GM12874 (cell line): ENCODE data around the gene SH3BGRL2.

Experiments used
- TF ChIP-seq, protein P1 (sequence below): IDR thresholded peaks from 2 replicates; pipeline ENCODE4 v1.5.1; 2011; ENCODE audit warnings: low read depth, mild to moderate bottlenecking, control low read depth, low read length, moderate library complexity; ENCODE audit not compliant: insufficient read depth

The SH3BGRL2 gene

DNA sequence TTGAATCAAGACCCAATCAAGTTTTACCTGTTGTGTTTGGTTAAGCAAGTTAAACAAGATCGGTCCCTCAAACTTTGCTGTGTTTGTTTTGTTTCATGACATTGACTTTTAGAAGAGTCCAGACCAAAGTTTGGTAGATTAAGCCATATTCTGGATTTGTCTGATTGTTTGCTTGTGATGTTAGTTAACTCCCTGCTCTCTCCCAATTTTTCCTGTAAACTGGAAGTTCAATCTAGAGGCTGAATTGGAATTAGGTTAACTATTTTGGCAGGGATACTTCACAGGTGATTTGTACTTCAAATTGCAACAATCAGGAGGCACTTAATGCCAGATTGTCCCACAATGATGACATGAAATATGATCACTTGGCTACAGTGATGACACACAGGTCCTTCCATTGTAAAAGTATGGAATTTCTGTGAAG, 13.6 kb upstream of the SH3BGRL2 start:
- TF ChIP-seq, protein P1, sequence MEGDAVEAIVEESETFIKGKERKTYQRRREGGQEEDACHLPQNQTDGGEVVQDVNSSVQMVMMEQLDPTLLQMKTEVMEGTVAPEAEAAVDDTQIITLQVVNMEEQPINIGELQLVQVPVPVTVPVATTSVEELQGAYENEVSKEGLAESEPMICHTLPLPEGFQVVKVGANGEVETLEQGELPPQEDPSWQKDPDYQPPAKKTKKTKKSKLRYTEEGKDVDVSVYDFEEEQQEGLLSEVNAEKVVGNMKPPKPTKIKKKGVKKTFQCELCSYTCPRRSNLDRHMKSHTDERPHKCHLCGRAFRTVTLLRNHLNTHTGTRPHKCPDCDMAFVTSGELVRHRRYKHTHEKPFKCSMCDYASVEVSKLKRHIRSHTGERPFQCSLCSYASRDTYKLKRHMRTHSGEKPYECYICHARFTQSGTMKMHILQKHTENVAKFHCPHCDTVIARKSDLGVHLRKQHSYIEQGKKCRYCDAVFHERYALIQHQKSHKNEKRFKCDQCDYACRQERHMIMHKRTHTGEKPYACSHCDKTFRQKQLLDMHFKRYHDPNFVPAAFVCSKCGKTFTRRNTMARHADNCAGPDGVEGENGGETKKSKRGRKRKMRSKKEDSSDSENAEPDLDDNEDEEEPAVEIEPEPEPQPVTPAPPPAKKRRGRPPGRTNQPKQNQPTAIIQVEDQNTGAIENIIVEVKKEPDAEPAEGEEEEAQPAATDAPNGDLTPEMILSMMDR = no peak

DNA sequence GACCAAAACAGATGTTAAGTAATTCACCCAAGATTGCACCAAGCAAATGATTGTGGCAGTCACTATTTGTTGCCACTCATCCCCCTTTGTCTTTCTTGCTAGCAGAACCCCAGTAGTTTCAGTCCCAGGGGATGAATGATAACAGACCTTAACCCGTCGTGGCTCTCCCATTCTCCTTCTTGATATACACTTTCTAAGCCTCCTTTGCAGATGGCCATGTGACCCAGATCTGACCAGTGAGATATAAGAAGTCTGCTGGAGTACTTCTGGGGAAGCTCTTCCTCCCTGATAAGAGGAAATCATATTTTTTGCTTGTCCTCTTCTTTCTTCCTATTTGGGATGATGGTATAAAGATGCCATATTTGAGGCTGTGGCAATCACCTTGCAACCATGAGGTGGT, 9.6 kb upstream of the SH3BGRL2 start:
- TF ChIP-seq, protein P1 = no peak

DNA sequence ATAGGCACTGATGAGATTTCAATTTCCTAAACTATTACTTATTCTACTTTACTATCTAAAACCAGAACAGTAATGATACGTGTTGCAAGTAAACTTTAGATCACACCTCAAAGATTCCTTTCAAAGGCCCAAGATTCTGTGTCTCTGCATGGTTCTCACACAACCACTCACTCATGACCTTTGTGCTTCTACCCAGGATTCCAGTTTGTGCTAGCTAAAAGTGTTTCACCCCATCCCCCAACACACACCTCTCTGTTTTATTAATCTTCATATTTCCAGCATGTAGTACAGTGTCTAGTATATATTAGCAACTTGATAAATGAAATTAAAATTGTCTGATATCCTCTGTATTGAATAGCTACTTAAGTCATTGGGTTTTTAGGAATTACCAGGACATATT, 8.8 kb upstream of the SH3BGRL2 start:
- TF ChIP-seq, protein P1 = no peak

DNA sequence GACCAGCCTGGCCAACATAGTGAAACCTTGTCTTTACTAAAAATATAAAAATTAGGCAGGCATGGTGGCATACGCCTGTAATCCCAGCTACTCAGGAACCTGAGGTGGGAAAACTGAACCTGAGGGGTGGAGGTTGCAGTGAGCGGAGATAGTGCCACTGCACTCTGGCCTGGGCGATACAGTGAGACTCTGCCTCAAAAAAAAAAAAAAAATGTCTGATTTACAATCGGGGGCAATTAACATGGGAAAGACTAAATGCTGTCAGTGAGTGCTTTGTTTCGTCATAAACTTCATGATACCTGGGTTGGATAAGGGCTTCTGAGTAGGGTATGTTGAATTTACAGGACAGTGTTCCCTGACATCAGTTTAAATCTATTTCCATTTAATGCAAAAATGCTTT, 8.0 kb upstream of the SH3BGRL2 start:
- TF ChIP-seq, protein P1 = no peak

DNA sequence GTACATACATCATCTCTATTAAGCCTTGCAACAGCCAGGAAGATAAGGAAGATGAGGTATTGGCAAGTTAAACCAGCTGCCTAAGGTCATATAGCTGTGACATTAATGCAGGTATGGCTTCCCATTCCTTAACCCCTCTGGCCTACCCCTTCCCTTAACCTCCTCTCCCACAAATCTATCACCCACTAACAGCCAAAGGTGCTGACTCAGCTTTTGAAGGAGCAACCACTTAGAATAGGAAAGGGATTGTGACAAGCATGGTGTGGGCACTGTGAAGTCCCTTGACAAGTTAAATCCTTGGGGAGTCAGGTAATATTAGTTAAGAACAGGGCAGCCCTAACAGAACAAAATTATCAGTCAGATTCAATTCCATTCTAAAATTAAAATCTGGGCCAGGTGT, 5.4 kb upstream of the SH3BGRL2 start:
- TF ChIP-seq, protein P1 = no peak

DNA sequence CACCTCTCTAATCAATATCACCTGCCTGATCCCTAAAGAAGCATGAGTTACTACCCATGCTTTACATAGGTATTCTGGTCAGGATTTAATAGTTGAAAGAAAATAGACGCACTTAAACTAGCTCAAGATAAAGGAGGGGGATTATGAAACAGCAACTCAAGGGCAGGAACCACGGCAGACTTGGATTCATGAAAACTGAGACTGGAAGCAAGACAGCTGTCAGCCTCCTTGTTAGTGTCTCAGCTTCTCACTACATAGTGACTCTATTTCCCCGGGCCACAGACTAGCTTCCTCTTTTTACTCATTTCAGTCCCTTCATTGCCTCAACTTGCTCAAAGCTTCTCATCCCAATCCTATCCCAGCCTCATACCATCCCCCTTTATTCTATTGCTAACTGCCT, 4.3 kb upstream of the SH3BGRL2 start:
- TF ChIP-seq, protein P1 = no peak

DNA sequence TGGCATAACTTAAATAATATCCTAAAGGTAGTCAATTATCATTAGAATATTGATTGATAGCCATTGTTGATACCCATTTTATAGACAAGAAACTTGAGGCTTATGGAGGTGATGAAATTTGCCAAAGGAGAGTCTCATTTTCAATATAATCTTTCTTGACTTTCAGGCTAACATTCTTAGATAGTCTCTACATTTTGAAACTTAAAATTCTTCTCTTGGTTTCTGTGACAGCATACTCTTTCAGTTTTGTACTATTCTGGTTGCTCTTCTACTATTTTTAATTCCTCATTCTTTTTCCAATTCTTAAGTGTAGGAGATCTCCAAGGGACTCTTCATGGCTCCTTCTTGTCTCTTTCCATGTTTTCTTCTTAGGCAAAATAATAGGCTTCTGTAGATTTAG, 3.7 kb upstream of the SH3BGRL2 start:
- TF ChIP-seq, protein P1 = no peak

DNA sequence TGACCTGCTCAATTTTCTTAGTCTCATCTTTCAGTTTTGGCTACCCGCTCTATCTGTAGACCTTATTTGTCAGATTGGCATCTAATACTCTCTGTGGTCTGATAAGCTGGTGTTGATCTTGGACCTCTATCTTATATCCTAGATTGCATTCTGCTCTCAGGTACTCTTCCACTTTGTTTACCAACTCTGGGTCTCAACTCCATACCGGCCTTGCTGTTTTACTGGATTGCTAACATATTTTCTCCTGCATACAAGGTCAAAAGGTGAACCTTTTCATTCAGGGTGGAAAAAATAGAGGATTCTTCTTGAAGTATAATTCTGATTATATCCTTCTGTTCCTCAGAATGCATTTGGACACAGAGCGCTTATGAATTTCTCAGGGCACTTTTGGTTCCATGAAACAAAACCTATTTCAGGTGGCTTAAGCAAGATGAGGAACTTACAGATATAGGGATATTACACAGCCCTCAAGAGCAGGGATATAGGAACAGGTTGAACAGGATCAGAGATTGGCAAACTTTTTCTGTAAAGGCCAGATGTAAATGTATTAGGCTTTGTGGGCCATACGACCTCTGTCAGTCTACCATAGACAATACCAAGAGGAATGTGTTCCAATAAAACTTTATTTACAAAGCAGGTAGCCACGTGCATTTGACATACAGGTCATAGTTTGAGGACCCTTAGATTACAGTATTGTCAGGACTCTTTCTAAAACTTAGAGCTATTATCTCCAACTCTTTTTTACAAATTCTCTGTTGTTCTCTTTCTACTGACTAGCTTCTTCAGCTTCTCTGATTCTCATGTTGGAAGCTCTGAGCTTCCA, 2.5 kb upstream of the SH3BGRL2 start:
- TF ChIP-seq, protein P1 = no peak
